ENCODE results near the gene PARN. TPM values are rescaled to one million over a fixed set of nuclear protein-coding genes. Genes with fewer than 3 reads are reported as not detected.

PARN gene
- total and polyA plus RNA-seq, 2 of the 8 experiments (the other 6 are each of a cell fraction or from before 2014, with no cell fraction given): 24.5 to 44.6 TPM

DNA sequence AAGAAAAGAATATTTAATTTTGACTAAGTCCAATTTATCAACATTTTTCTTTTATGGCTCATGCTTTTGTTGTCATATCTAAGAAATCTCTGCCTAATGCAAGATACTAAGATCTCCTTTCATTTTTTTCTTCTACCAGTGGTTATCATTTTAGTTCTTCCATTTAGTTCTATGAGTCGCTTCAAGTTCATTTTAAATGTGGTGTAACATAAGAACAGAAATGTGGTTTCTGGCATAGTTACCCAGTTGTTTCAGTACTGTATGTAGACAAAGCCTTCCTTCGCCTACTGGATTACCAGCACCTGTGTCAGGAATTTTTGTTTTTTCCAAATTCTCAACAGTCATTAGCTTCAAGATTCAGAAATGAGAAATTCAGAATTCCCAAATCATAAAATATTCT is 175.7 kb downstream of the PARN start (continued):
- TF ChIP-seq SIX5 (IDR thresholded peaks at IDR 0.05; ENCODE audit: low read depth, low read length): no peak
- TF ChIP-seq RAD21 (IDR thresholded peaks at IDR 0.05 in 1 of 2, conservative IDR thresholded peaks at IDR 0.05 in 1 of 2; ENCODE audit: low read depth in 2 of 2, low read length in 2 of 2): no peak
